GM19043 (cell line): ENCODE data around the gene DFFA.
"Not testable (repeated sequence)": the region's sequence is repeated elsewhere in the genome, so short reads cannot be mapped to it uniquely, and the experiment has no call there.

Experiments used
- ATAC-seq: cut with Tn5 transposase; IDR thresholded peaks from one replicate; pipeline ENCODE4 v1.9.1; 2021; ENCODE audit warnings: low read depth; ENCODE audit not compliant: unreplicated experiment

DFFA gene

GRCh38 chr1:10470043-10470442, 2.3 kb downstream of the DFFA start:
- no peak for ATAC-seq

GRCh38 chr1:10467078-10467477, 5.3 kb downstream of the DFFA start:
- no peak for ATAC-seq

- ATAC-seq, result no peak
Observed at GRCh38 chr1:10459184-10459583, 13.1 kb downstream of the DFFA start.

- no peak for ATAC-seq
Observed at GRCh38 chr1:10457875-10458274, 14.5 kb downstream of the DFFA start.

- not testable (repeated sequence) for ATAC-seq
Observed at GRCh38 chr1:10457462-10457861, 14.9 kb downstream of the DFFA start.

GRCh38 chr1:10456661-10457060, 15.7 kb downstream of the DFFA start:
- ATAC-seq, result no peak

- ATAC-seq, result no peak
Observed at GRCh38 chr1:10456048-10456447, 16.3 kb downstream of the DFFA start.

- ATAC-seq, result no peak
Observed at GRCh38 chr1:10451287-10451686, 21.0 kb downstream of the DFFA start.

GRCh38 chr1:10450836-10451235, 21.5 kb downstream of the DFFA start:
- no peak for ATAC-seq

GRCh38 chr1:10450156-10450814, 22.0 kb downstream of the DFFA start:
- ATAC-seq, result no peak

GRCh38 chr1:10449751-10450150, 22.6 kb downstream of the DFFA start, which contains the start of gene CORT:
CORT (plus strand) TSS chr1:10450031; CDS start chr1:10450224, 193 bp downstream.
- no peak for ATAC-seq

GRCh38 chr1:10446790-10447422, 25.4 kb downstream of the DFFA start:
- ATAC-seq, result no peak

GRCh38 chr1:10444795-10445397, 27.4 kb downstream of the DFFA start:
- ATAC-seq, result no peak

- no peak for ATAC-seq
Observed at GRCh38 chr1:10444248-10444647, 28.1 kb downstream of the DFFA start.

- no peak for ATAC-seq
Observed at GRCh38 chr1:10440794-10441193, 31.5 kb downstream of the DFFA start.

- ATAC-seq, result no peak
Observed at GRCh38 chr1:10440305-10440704, 32.0 kb downstream of the DFFA start.

GRCh38 chr1:10438677-10439163, 33.6 kb downstream of the DFFA start:
- no peak for ATAC-seq

GRCh38 chr1:10437052-10437451, 35.3 kb downstream of the DFFA start:
- no peak for ATAC-seq

GRCh38 chr1:10434590-10434989, 37.7 kb downstream of the DFFA start:
- no peak for ATAC-seq

- ATAC-seq, result no peak
Observed at GRCh38 chr1:10433790-10434189, 38.5 kb downstream of the DFFA start.

GRCh38 chr1:10432910-10433700, 39.2 kb downstream of the DFFA start:
- ATAC-seq, result no peak
